ENCODE data around the gene BROX.
"Not testable (repeated sequence)": the region's sequence is repeated elsewhere in the genome, so short reads cannot be mapped to it uniquely, and the experiment has no call there.

The BROX gene

GRCh38 chr1:222734740-222735139, 22.4 kb downstream of the BROX start:
- no peaks in the 10 kb centered on the region for H3K27me3 ChIP-seq (ENCODE audit: insufficient read depth, low read length)
- H3K27ac ChIP-seq (ENCODE audit: low read length), result no peak overlapping the region
- H3K36me3 ChIP-seq (ENCODE audit: insufficient read depth, low read depth, low read length), result peaks cover 53% of the 10 kb centered on the region
- no peak overlapping the region for H3K9ac ChIP-seq (ENCODE audit: low read depth, low read length)
- H3K9me3 ChIP-seq (ENCODE audit: insufficient read depth, low read depth, low read length), result no peaks in the 10 kb centered on the region
- H3K4me1 ChIP-seq (ENCODE audit: insufficient read depth, low read length), result peaks cover 20% of the 10 kb centered on the region; the same call in 1 of the 2 replicates
- no peak overlapping the region for H3K4me3 ChIP-seq (ENCODE audit: low read length)

GRCh38 chr1:222736470-222736869, 24.1 kb downstream of the BROX start:
- Histone ChIP-seq H3K9me3 (ENCODE audit: insufficient read depth, low read depth, low read length) (no peaks in the 10 kb centered on the region), H3K27me3 (ENCODE audit: insufficient read depth, low read length) (no peaks in the 10 kb centered on the region), H3K36me3 (ENCODE audit: insufficient read depth, low read depth, low read length) (peaks cover 36% of the 10 kb centered on the region), H3K4me3 (ENCODE audit: low read length) (peak overlapping the region; percentile 37; the same call in 1 of the 2 replicates), H3K27ac (ENCODE audit: low read length) (no peak overlapping the region), H3K4me1 (ENCODE audit: insufficient read depth, low read length) (peaks cover 20% of the 10 kb centered on the region; the same call in 1 of the 2 replicates), H3K9ac (ENCODE audit: low read depth, low read length) (no peak overlapping the region; the same call in 1 of the 2 replicates)

GRCh38 chr1:222736972-222737371, 24.6 kb downstream of the BROX start, which contains the start of gene FAM177B:
FAM177B (plus strand) TSS chr1:222737202; CDS start chr1:222746546, 9,344 bp downstream.
- H3K36me3 ChIP-seq (ENCODE audit: insufficient read depth, low read depth, low read length), result peaks cover 31% of the 10 kb centered on the region
- peaks cover 20% of the 10 kb centered on the region; the same call in 1 of the 2 replicates for H3K4me1 ChIP-seq (ENCODE audit: insufficient read depth, low read length)
- H3K27ac ChIP-seq (ENCODE audit: low read length), result no peak within 1 kb of the TSS
- peak within 1 kb of the TSS; percentile 13; the same call in 1 of the 2 replicates for H3K9ac ChIP-seq (ENCODE audit: low read depth, low read length)
- peak within 1 kb of the TSS; percentile 37 for H3K4me3 ChIP-seq (ENCODE audit: low read length)
- no peaks in the 10 kb centered on the region for H3K27me3 ChIP-seq (ENCODE audit: insufficient read depth, low read length)
- H3K9me3 ChIP-seq (ENCODE audit: insufficient read depth, low read depth, low read length), result no peaks in the 10 kb centered on the region

- Histone ChIP-seq H3K4me3 (ENCODE audit: low read length) (no peak overlapping the region), H3K36me3 (ENCODE audit: insufficient read depth, low read depth, low read length) (peaks cover 10% of the 10 kb centered on the region), H3K27ac (ENCODE audit: low read length) (no peak overlapping the region), H3K4me1 (ENCODE audit: insufficient read depth, low read length) (peaks cover 20% of the 10 kb centered on the region; the same call in 1 of the 2 replicates), H3K27me3 (ENCODE audit: insufficient read depth, low read length) (no peaks in the 10 kb centered on the region), H3K9ac (ENCODE audit: low read depth, low read length) (no peak overlapping the region), H3K9me3 (ENCODE audit: insufficient read depth, low read depth, low read length) (no peaks in the 10 kb centered on the region)
Measured at GRCh38 chr1:222739465-222739864, 27.1 kb downstream of the BROX start.

- no peak overlapping the region for H3K27ac ChIP-seq (ENCODE audit: low read length)
- no peaks in the 10 kb centered on the region for H3K27me3 ChIP-seq (ENCODE audit: insufficient read depth, low read length)
- peaks cover 7% of the 10 kb centered on the region; the same call in 1 of the 2 replicates for H3K36me3 ChIP-seq (ENCODE audit: insufficient read depth, low read depth, low read length)
- H3K4me3 ChIP-seq (ENCODE audit: low read length), result no peak overlapping the region
- peaks cover 20% of the 10 kb centered on the region; the same call in 1 of the 2 replicates for H3K4me1 ChIP-seq (ENCODE audit: insufficient read depth, low read length)
- no peak overlapping the region for H3K9ac ChIP-seq (ENCODE audit: low read depth, low read length)
- no peaks in the 10 kb centered on the region for H3K9me3 ChIP-seq (ENCODE audit: insufficient read depth, low read depth, low read length)
Measured at GRCh38 chr1:222739929-222740328, 27.6 kb downstream of the BROX start.

- H3K9me3 ChIP-seq (ENCODE audit: insufficient read depth, low read depth, low read length); H3K4me3 ChIP-seq (ENCODE audit: low read length); H3K36me3 ChIP-seq (ENCODE audit: insufficient read depth, low read depth, low read length): not testable (repeated sequence)
Measured at GRCh38 chr1:222741630-222742457, 29.5 kb downstream of the BROX start.

GRCh38 chr1:222749927-222750326, 37.6 kb downstream of the BROX start:
- no peak overlapping the region for H3K27ac ChIP-seq (ENCODE audit: low read length)
- no peaks in the 10 kb centered on the region for H3K4me1 ChIP-seq (ENCODE audit: insufficient read depth, low read length)
- H3K9me3 ChIP-seq (ENCODE audit: insufficient read depth, low read depth, low read length), result no peaks in the 10 kb centered on the region
- no peaks in the 10 kb centered on the region; the same call in 1 of the 2 replicates for H3K27me3 ChIP-seq (ENCODE audit: insufficient read depth, low read length)
- H3K36me3 ChIP-seq (ENCODE audit: insufficient read depth, low read depth, low read length), result no peaks in the 10 kb centered on the region
- H3K4me3 ChIP-seq (ENCODE audit: low read length), result no peak overlapping the region
- no peak overlapping the region for H3K9ac ChIP-seq (ENCODE audit: low read depth, low read length)

More at GRCh38 chr1:222741630-222742457, 29.5 kb downstream of the BROX start:
- H3K9ac ChIP-seq (ENCODE audit: low read depth, low read length); H3K27me3 ChIP-seq (ENCODE audit: insufficient read depth, low read length); H3K4me1 ChIP-seq (ENCODE audit: insufficient read depth, low read length); H3K27ac ChIP-seq (ENCODE audit: low read length): not testable (repeated sequence)

GRCh38 chr1:222750651-222751050, 38.3 kb downstream of the BROX start:
- no peaks in the 10 kb centered on the region for H3K9me3 ChIP-seq (ENCODE audit: insufficient read depth, low read depth, low read length)
- H3K36me3 ChIP-seq (ENCODE audit: insufficient read depth, low read depth, low read length), result no peaks in the 10 kb centered on the region
- H3K27me3 ChIP-seq (ENCODE audit: insufficient read depth, low read length), result no peaks in the 10 kb centered on the region; the same call in 1 of the 2 replicates
- no peaks in the 10 kb centered on the region for H3K4me1 ChIP-seq (ENCODE audit: insufficient read depth, low read length)
- no peak overlapping the region for H3K9ac ChIP-seq (ENCODE audit: low read depth, low read length)
- H3K4me3 ChIP-seq (ENCODE audit: low read length), result no peak overlapping the region
- no peak overlapping the region for H3K27ac ChIP-seq (ENCODE audit: low read length)

GRCh38 chr1:222751255-222751654, 38.9 kb downstream of the BROX start:
- Histone ChIP-seq H3K4me1 (ENCODE audit: insufficient read depth, low read length) (no peaks in the 10 kb centered on the region), H3K9me3 (ENCODE audit: insufficient read depth, low read depth, low read length) (no peaks in the 10 kb centered on the region), H3K36me3 (ENCODE audit: insufficient read depth, low read depth, low read length) (no peaks in the 10 kb centered on the region), H3K27ac (ENCODE audit: low read length) (no peak overlapping the region), H3K9ac (ENCODE audit: low read depth, low read length) (no peak overlapping the region), H3K27me3 (ENCODE audit: insufficient read depth, low read length) (no peaks in the 10 kb centered on the region; the same call in 1 of the 2 replicates), H3K4me3 (ENCODE audit: low read length) (no peak overlapping the region)

GRCh38 chr1:222754366-222755139, 42.2 kb downstream of the BROX start:
- no peak overlapping the region for H3K27ac ChIP-seq (ENCODE audit: low read length)
- no peaks in the 10 kb centered on the region for H3K9me3 ChIP-seq (ENCODE audit: insufficient read depth, low read depth, low read length)
- no peak overlapping the region for H3K4me3 ChIP-seq (ENCODE audit: low read length)
- no peaks in the 10 kb centered on the region for H3K4me1 ChIP-seq (ENCODE audit: insufficient read depth, low read length)
- H3K36me3 ChIP-seq (ENCODE audit: insufficient read depth, low read depth, low read length), result no peaks in the 10 kb centered on the region
- no peaks in the 10 kb centered on the region; the same call in 1 of the 2 replicates for H3K27me3 ChIP-seq (ENCODE audit: insufficient read depth, low read length)
- no peak overlapping the region for H3K9ac ChIP-seq (ENCODE audit: low read depth, low read length)

GRCh38 chr1:222757646-222758268, 45.4 kb downstream of the BROX start:
- H3K27ac ChIP-seq (ENCODE audit: low read length), result no peak overlapping the region
- no peak overlapping the region for H3K4me3 ChIP-seq (ENCODE audit: low read length)
- H3K9ac ChIP-seq (ENCODE audit: low read depth, low read length), result no peak overlapping the region
- no peaks in the 10 kb centered on the region for H3K36me3 ChIP-seq (ENCODE audit: insufficient read depth, low read depth, low read length)
- H3K27me3 ChIP-seq (ENCODE audit: insufficient read depth, low read length), result no peaks in the 10 kb centered on the region
- H3K9me3 ChIP-seq (ENCODE audit: insufficient read depth, low read depth, low read length), result no peaks in the 10 kb centered on the region
- H3K4me1 ChIP-seq (ENCODE audit: insufficient read depth, low read length), result no peaks in the 10 kb centered on the region
